HG03159 (cell line): ENCODE data around the gene PARVB.

Experiments used
- ATAC-seq: cut with Tn5 transposase; IDR thresholded peaks from one replicate; pipeline ENCODE4 v1.9.1; 2021; ENCODE audit warnings: mild to moderate bottlenecking, moderate library complexity; ENCODE audit not compliant: unreplicated experiment

The PARVB gene, protein sequence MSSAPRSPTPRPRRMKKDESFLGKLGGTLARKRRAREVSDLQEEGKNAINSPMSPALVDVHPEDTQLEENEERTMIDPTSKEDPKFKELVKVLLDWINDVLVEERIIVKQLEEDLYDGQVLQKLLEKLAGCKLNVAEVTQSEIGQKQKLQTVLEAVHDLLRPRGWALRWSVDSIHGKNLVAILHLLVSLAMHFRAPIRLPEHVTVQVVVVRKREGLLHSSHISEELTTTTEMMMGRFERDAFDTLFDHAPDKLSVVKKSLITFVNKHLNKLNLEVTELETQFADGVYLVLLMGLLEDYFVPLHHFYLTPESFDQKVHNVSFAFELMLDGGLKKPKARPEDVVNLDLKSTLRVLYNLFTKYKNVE

DNA sequence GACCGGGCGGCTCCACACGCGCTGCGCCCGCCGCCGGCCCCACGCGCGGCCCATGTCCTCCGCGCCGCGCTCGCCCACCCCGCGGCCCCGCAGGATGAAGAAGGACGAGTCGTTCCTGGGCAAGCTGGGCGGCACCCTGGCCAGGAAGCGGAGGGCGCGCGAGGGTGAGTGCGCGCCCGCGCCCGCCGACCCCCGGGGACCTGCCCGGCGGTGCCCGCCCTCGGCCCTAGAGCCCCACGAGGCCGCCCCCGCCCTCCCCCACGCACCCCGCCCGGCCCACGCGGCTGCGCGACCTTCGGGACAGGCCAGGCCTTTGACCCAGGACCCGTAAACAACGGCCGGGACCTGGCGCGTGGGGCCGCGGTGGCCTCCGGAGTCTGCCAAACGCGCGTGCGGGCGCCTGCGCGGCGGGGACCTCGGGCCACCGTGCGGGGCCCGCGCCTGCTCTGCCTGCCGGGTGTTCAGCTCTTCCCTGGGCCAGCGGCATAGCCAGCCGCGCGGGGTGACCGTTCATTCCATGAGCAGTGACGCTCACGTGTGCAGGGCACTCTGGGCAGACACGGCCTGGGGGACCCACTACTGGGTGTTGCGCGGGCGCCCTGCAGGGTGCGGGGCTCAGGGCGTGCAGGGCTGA, at the start of gene PARVB:
Gene PARVB, plus strand, starts transcription at position 15 of the 634 bp plus-strand sequence. Its CDS starts 38 bp downstream, at position 53.
- no peak for ATAC-seq

DNA sequence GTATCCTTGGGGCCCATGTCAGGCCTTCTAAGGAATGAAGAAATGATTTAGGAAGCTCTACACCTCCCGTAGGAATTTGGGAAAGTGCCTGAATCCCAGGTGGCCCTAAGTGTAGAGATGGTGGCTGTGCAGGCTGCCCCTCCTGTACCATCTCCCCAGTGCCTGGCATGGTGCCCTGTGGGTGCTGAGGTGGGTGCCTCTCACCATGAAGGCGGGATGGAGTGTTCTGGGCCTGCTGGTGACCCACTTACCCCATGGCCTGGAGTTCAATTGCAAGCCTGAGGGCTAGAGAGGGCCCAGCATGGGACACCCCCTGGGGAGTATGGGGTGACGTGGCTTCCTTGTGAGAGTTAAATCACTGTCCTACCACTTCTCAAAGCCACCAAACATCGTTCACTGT, 49.1 kb upstream of the PARVB start:
- ATAC-seq, result no peak

DNA sequence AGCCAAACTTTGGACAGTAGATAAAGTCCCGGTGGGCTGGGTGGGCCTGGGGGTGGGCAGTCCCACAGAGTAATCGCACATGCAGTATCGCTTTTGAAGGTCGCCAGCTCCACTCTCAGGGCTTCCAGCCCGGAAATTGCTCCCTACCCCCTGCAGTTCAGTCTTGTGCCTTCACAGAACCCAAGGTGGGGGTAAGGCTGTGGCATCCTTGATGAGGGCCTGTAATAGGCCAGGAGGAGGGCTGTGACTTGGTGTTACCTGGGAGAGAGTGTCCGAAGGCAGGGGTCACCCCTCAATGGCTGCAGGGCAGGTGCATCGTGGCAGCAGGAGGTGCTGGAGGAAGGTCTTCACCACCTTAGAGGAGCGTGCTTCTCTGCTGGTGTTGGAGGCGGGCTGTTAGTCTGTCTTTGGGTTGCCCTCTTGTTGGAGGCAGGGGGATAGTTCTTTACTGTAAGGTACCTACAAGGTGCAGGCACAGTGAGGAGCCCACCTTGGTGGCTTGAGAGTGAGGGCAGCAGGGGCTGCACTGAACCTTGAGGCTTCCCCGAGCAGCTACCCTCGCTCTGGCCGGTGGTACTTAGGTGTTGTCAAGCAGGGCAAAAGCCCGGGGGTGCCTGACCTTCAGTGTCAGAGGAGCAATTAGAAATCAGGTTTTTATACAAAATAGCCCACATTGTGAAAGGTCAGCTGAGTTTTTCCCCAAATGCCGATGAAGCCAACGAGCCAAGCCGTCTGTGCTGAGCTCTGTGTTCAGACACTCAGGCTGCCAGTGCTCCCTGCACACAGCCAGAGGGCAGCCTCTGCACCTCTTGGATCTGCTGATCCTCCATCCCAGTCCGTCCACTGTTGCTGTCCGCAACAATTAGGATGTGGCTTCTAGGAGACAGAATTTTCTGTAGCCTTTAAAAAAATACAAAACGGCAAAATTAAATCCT, 47.0 kb upstream of the PARVB start:
- ATAC-seq, result no peak

DNA sequence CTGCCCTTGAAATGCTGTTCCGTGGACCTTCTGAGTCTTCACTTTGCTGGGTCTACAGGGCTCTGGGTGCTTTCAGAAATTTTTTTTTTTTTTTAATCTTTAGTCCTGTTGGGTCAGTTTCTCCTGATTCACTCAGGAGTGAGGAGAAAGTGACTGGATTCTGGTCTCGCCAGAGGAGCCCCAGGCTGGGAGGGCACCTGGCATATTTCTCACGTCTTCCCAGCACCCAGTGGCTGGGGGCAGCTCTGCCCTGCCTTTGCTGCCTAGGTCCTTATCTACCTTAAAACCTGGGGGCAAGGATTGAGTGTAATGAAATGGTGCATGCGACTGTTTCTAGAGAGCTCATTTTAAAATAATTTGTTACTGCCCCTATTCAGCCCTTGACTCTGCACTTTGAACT, 45.5 kb upstream of the PARVB start:
- ATAC-seq, result no peak

DNA sequence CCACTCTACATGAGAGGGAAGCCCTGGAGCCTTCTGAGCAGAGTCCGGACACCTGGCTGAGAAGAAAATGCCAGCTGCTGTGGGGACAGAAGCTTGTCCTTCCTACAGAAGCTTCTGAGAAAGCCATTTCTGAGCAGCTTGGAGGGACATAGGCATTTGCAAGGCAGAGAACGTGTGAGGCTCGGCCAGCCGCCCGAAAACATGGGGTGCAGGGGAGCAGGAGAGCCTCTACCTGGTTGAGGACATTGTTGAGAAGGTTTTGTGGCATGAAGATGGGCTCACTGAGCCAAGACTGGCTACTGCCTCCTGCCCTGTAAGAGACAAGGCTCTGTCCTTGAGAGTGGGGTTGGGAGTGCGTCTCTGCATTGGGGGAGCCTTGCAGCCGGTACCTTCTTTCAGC, 43.5 kb upstream of the PARVB start:
- no peak for ATAC-seq

DNA sequence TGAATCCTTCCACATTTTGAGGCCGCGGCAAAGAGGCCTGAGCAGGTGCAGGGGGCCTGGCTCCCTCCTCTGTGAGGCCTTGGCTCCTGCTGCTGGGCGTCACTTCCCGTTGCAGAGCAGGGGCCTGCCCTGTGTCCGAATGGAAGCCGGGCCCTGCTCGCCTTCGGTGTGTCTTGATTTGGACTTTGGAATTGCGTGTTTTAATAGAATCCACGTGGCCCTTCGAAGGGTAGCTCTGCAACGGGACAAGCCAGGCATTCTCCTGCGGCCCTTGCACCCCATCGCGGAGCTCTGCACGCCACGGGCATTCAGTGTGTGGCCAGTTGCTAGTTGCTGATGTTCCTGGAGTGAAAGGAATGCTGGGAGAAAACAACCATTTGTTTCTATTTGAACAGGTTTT, 43.1 kb upstream of the PARVB start:
- ATAC-seq, result no peak

DNA sequence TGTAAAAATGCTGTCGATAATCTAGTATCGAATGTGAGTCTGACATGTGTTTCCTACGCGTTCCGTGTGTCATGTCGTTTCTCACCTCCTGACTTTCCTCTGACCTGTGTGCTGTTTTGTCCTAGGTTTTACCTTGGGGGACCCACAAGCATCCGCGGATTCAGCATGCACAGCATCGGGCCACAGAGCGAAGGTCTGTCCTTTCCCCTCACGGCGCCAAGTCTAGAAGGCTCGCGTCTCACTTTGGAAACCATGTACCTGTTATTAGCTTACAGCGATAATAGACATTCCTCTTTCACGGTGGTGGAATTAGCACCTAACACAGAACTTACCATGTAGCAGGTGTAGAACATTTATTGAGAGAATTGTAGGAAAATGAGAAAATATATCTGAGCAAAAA, 40.3 kb upstream of the PARVB start:
- no peak for ATAC-seq

DNA sequence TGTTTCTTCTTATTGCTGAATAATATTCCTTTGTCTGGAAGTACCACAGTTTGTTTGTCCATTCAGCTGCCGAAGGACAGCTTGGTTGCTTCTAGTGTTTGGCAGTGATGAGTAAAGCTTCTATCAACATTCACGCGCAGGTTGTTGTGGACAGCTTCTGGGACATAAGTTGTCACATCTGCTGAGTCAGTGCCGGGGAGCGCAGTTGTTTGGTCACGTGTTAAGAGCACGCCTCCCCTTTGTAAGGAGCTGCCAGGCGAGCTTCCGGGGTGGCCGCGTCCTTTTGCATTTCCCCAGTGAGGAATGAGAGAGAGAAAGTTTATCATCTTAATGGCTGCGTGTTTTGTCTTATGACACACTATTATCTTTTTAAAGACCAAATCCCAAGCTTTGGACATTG, 38.6 kb upstream of the PARVB start:
- ATAC-seq, result no peak

DNA sequence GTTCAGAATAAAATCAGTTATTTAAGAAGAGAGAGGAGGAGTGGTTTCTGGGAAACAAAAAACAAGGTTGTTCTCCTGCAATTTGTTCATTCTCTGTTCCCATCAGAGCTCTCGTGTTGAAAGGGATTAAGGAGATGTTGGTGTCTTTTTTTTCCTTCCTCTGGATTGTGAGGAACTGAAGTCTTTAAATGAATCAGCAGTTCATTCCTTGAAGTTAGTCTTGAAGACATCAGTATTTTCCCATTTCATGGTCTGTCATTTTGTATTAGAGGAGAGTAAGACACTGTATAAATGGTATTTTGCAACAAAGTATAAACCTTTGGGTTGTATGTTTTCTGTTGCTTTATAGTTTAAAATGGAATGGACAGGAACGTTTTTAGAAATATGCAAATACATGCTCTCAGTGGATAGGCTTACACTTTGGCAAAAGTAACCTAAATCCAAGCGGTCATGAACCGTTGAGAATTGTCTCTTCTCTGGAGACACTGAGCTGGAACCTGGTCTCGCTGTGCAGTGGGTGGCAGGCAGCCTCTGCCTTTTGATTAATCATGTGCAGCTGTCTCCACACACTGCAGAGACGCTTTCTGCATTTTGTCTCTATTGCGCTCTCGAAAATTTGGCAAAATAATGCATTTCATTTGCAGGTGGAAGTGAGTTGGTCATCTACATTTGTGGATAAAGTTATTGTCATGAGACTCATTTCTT, 35.8 kb upstream of the PARVB start:
- ATAC-seq, result no peak

DNA sequence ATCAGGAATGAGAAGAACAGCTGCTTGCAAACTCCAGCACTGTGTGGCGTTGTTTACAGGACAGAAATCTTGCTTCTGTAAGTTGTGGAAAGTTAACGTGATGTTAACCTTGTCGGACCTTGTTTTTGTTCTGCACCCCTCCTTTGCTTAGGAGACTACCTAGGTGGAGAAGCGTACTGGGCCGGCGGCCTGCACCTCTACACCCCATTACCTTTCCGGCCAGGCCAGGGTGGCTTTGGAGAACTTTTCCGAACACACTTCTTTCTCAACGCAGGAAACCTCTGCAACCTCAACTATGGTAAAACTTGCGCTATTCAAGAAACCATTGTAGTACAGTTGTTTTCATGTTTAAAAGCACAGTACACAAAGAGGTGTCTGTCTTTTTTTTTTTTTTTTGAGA, 35.1 kb upstream of the PARVB start:
- ATAC-seq, result no peak

DNA sequence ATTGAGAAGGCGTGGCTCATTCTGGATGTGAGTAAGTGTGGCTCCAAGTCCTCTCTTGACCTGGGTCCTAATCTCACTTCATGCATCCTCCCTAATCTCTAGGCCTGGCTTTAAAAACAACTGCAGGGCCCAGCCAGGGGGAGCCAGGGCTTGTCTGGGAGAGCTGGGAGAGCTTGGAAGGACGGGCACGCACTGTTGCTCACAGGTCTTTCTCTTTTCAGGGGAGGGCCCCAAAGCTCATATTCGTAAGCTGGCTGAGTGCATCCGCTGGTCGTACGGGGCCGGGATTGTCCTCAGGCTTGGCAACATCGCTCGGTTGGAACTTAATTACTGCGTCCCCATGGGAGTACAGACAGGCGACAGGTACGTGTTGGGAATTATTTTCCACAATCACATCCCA, 34.1 kb upstream of the PARVB start:
- no peak for ATAC-seq

DNA sequence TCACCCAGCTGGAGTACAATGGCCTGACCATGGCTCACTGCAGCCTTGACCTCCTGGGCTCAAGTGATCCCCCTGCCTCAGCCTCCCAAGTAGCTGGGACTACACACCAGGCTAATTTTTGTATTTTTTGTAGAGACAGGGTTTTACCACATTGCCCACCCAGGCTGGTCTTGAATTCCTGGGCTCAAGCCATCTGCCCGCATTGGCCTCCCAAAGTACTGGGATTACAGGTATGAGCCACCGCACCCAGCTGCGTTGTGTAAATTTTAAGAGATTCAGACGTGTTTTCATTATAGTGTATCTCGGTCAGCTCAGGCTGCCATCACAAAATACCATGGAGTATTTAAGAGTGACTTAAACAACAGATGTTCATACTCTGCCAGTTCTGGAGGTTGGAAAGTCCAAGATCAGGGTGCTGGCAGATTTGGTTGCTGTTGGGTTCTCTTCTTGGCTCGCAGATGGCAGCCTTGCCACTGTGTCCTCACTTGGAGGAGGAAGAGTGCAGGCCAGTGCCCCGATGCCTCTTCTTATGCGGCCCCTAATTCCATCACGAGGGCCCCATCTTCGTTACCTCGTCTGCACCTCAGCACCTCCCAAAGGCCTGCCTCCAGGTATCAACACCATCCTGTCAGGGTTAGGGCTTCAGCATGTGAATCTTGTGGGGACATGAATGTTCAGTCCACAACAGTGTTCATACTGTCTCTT, 32.6 kb upstream of the PARVB start:
- ATAC-seq, result no peak

DNA sequence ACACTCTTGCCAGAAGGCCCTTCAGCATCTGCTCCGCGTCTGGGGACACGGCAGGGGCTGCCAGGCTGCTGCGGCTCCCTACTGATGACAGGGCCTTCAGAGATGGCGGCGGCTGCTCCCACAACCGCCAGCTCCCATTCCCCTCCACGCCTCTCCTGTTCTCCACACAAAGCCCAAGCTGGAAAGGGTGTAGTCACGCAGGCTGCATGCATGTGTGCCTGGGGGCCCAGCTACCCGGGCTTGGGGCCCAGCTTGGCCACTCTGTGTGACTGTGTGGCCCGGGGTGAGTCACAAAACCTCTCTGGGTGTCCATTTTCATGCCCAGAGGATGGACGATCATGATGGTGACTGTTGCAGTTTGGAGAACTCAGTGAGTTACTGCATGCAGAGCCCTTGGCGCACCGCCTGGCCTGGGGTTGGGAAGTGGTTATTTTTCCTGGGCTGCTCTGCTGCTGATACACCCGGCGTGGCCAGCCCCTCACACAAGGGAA, 31.7 kb upstream of the PARVB start:
- ATAC-seq, result no peak

DNA sequence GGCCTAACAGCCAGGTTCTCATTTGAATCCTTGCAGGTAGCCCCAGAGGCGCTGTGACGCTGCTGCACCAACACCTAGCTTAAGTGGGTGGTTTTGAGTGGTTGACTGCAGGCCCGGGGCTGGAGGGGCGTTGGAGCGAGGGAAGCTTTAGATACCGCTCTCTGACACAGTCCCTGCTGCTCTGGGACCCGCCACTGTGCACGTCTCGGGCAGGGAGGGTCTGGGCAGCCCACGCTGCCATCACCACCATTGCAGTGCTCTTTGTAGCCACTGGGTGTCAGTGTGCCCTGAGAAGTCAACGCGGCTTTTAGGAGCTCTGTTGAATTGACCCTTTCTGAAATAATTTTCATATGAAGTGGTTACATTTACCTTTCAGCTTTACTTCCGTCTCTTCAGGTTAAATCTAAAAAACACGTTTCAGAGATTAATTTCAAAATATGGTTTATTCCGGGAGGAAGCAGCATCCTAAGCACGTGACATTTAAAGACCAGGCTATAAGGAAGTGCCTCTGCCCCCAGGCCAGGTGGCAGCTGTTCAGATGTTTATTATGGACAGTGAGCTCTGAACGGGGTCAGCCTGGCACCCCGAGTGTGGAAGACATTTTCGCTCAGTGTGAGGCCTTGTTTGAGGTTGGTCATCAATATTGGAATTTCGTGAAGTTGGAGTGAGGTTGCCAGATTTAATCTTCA, 30.9 kb upstream of the PARVB start:
- ATAC-seq, result no peak

DNA sequence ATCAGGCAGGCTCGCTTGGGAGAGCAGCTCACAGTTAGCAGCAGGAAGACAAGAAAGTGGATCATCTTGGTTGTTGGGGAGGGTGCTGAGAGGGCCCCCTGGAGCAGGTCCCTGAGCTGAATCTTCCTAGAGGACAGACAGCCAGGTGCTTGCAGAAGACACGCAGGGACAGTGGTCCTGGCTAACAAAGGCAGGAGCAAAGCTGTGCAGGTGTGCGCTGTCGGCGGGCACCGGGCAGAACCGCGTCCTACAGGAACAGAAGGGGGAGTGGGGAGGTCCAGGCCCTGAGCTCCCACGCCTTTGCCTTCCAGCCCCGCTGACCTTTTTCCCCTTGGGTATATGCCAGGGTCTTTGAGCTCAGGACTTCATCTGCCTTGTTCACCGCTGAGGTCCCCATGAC, 30.1 kb upstream of the PARVB start:
- no peak for ATAC-seq

DNA sequence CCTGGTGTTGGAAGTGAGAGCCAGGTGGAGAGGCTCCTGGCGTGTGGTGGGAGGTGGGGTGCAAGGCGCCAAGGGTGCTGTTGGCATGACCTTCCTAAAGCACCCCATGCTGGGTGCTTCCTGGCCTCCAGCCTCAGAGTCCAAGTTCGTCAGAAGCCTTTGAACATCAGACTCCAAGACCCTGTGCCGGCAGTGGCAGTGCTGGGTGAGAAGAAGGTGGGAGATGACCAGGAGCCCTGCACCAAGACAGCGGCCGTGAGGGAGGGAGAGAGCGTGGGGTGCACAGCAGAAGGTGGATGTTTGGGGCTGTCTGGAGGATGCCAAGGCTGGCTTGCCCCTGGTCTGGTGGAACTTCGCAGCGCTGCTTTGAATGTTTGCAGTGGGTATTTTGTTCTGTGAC, 29.7 kb upstream of the PARVB start:
- no peak for ATAC-seq

DNA sequence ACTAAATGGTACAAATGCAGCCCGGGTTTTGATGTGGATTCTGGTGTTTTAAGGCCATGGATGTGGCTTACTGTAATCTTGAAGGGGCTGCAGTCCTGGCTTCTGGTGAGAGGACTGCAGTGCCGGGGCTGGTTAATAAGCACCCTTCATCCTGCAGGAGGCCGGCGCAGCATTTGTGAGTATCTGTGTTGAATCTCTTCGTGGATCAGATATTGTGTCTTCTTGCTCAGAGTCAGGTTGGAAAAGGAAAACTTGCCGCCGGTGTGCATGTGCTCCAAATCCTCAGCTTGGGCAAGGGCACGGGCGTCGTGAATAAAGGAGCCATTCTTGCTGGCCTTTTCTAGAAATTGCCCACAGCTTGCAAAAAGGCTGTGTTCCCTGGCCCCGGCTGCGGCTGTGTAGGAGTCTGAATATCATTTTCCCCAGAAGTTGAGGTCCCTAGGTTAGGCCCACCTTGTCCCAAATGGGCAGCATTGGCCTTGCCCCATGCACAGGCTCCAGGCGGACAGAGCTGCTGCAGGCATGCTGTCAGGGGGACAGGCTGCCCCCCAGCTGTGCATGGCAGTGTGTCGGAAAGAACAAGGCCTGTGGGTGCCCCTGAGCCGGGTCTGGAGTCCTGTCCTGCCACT, 28.9 kb upstream of the PARVB start:
- ATAC-seq, result no peak

DNA sequence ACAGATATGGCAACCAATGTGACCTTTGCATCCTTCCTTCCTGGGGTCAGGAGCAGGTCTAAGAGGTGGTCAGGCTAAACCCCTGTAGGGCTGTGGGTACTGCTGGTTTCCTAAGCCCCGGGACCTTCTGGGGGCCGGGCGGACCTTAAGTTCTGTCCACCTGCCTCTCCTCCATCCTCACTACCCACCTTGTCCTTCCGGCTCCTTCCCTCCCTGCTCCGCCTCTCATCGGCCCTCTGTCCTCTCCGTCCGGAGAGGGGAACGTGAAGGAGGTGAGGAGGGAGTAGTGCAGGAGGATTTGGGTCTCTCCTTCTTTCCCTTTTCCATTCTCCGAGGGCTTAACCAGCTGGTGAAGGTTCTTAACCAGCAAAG, 28.3 kb upstream of the PARVB start:
- no peak for ATAC-seq
